Fibroblast of pulmonary artery (primary cell): ENCODE data around the gene G6PC3.

Experiments
- DNase-seq: peaks from one replicate; pipeline ENCODE4 v3.0.0-alpha.2; 2010; ENCODE audit warnings: low read depth
- H3K4me3 ChIP-seq: replicated peaks from 2 replicates; pipeline ENCODE4 v1.5.1; 2011; ENCODE audit warnings: low read depth, mild to moderate bottlenecking, control low read depth, low read length, moderate library complexity
- TF ChIP-seq, protein P1 (sequence below): IDR thresholded peaks from 2 replicates; pipeline ENCODE4 v1.5.1; 2011; ENCODE audit warnings: mild to moderate bottlenecking, control low read depth, low read length, inconsistent platforms; ENCODE audit errors: missing control alignments

G6PC3 gene

GRCh38 chr17:44076716-44077594, 6.4 kb downstream of the G6PC3 start:
- no peak for DNase-seq
- TF ChIP-seq, protein P1, sequence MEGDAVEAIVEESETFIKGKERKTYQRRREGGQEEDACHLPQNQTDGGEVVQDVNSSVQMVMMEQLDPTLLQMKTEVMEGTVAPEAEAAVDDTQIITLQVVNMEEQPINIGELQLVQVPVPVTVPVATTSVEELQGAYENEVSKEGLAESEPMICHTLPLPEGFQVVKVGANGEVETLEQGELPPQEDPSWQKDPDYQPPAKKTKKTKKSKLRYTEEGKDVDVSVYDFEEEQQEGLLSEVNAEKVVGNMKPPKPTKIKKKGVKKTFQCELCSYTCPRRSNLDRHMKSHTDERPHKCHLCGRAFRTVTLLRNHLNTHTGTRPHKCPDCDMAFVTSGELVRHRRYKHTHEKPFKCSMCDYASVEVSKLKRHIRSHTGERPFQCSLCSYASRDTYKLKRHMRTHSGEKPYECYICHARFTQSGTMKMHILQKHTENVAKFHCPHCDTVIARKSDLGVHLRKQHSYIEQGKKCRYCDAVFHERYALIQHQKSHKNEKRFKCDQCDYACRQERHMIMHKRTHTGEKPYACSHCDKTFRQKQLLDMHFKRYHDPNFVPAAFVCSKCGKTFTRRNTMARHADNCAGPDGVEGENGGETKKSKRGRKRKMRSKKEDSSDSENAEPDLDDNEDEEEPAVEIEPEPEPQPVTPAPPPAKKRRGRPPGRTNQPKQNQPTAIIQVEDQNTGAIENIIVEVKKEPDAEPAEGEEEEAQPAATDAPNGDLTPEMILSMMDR, result no peak
- no peak overlapping the region for H3K4me3 ChIP-seq

DNA sequence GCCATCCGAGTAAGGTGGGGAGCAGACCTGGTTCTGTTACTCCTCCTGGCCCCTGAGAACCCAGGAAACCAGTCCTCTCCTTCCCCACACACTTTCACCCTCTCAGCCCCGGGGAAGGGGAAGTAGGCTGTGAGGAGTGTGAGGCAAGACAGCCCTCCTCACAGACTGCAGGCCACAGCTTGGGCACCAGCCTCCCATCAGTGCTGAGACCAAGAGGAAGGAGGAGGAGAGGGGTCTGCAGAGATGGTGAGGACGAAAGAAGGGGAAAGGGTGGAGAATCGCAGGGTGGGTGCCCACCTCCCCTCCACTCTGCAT, 7.0 kb downstream of the G6PC3 start:
- H3K4me3 ChIP-seq, result no peak overlapping the region
- DNase-seq, result no peak
- TF ChIP-seq, protein P1, result no peak

DNA sequence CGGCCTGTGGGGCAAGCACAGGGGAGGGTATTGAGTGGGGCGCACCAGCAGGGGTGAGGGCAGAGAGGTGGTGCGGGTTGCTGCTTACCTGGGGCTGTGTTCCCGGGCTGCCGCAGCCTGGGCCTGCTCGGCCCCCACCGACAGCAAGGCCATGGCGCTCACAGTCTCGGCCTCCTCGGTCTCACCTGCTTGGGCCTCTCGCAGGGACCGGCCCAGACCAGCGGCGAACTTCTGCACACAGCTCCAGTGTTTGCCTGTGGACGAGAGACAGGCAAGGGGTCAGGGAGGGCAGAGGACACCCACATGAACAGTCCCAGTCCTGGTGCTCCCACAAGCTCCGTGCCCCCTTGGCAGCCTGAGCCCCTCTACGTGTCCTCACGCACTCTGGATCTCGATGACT, 7.9 kb downstream of the G6PC3 start:
- H3K4me3 ChIP-seq, result no peak overlapping the region
- TF ChIP-seq, protein P1, result no peak
- no peak for DNase-seq

GRCh38 chr17:44079877-44080821, 9.6 kb downstream of the G6PC3 start:
- H3K4me3 ChIP-seq, result no peak overlapping the region
- TF ChIP-seq, protein P1, result no peak
- no peak for DNase-seq

GRCh38 chr17:44081681-44082080, 11.1 kb downstream of the G6PC3 start:
- TF ChIP-seq, protein P1, result no peak
- no peak for DNase-seq
- H3K4me3 ChIP-seq, result no peak overlapping the region

DNA sequence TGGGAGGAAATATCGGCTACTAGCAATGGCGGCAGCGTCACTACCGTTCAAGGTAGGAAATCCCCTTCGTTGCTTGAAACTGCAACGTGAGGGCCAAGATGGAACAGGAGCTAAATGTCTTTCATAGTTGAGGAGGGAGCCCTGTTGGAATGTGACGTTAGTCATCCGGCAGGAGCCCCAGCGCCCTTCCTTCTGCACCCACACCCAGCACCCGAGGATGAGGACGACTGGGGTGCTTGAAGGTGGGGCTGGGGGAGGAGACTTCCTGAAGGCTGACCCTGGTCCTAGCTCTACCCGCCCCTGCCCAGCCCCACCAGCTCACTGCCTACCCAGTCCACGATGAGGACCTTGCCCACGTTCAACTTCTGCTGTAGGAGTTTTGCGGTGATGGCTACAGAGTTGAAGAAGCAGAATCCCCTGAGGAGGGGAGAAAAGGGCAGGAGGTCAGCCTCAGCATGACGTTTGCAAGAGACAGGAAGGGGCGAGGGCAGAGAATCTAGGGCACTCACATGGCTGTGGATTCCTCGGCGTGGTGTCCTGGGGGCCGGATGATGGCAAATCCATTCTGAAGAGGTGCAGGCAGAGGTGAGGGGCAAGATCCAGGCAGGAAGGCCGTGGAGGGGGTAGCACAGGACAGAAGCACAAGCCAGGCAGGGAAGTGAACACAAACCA, 11.9 kb downstream of the G6PC3 start:
- no peak overlapping the region for H3K4me3 ChIP-seq
- TF ChIP-seq, protein P1, result no peak
- no peak for DNase-seq
